Ammon's horn (tissue), 1 donor: Measurements from ENCODE around the gene C1QTNF9.
"Not testable (repeated sequence)": the region's sequence is repeated elsewhere in the genome, so short reads cannot be mapped to it uniquely, and the experiment has no call there.

Experiments used
- DNase-seq: peaks from one replicate; pipeline ENCODE4 v3.0.0-alpha.2; 2016; ENCODE audit warnings: low spot score

The C1QTNF9 gene

DNA sequence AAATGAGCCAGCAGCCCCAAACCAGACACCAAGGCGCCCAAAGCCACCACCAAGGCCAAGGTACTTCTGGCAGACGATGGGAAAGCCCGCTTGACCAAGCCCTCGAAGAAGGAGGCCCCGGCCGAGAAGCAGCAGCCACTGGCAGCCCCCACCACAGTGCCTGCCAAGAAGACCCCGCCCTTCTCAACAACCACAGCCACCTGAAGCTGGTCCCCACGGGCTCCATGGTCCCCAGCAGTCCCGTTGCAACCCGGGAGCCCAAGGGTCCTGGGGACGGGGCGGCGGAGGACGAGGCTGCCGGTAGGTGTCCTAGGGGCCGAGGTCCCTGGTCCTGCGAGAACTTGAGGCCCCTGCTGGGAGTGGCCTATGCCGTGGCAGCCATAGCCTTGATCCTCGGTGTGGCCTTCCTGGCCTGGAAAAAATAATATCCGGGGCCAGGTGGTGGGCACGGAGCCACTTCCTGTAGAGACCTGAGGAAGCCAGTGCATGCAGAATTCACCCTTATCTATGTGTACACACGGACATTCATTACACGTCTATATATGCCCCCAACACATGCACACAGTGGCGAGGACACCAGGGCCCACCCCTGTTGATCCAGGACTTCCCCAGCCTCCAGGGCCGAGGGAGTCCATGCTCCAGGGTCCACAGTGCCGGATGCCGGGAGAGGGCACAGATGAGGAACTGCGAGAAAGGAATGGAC is 13.8 kb downstream of the C1QTNF9 start:
- DNase-seq = no peak

DNA sequence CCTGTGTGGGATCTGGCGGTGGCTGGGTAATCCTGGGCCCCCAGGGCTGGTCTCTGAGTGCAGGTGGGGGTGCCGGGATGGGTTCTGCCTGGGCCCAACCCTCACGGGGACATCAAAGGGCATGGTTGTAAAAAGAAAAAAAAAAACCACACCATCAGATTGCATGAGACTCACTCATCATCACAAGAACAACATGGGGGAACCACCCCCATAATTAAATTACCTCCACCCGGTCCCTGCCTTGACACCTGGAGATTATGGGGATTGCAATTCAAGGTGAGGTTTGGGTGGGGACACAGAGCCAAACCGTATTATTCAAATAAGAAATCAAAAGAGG is 14.3 kb downstream of the C1QTNF9 start:
- DNase-seq = no peak

DNA sequence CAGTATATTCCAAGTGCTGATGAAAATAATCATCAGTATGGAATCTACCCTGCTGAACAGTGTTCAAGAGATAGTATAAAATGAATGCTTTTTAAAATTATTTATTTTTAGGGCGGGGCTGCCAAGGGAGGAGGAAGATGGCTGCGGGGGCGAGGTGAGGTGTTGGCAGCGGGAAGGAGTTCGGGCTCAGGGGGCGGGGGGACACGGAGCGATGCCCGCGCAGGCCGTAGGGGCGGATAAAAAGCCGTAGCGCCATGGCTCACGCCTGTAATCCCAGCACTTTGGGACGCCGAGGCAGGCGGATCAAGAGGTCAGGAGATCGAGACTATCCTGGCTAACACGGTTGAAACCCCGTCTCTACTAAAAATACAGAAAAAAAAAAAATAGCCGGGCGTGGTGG is 18.2 kb downstream of the C1QTNF9 start:
- DNase-seq = not testable (repeated sequence)

DNA sequence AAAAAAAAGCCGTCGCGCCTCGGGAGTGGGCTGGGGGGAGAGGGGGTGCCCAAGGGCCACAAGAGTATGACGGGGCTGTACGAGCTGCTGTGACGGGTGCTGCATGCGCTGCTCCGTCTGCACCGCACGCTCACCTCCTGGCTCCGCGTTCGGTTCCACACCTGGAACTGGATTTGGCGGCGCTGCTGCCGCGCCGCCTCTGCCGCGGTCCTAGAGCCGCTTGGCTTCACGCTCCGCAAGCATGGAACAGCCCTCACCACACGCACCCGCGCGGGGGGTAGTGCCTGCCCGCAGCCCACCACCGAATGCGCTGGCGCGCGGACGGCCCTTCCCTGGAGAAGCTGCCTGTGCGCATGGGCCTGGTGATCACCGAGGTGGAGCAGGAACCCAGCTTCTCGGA is 18.8 kb downstream of the C1QTNF9 start:
- DNase-seq = no peak

DNA sequence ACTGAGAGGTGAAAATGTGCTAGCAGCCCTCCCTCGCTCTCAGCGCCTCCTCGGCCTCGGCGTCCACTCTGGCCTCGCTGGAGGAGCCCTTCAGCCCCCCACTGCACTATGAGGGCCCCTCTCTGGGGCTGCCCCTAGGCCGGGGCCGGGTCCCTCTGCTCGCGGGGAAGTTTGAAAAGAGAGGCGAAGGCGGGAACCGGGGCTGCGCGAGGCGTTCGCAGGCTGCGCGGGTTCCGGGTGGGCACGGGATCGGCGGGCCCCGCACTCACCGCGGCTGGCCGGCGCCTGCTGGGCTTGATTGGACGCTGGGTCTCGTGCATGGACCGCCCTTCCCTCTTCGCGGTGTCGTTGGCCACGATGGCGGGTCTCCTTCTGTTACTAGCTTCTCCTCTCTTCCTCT is 29.3 kb downstream of the C1QTNF9 start:
- no peak for DNase-seq

DNA sequence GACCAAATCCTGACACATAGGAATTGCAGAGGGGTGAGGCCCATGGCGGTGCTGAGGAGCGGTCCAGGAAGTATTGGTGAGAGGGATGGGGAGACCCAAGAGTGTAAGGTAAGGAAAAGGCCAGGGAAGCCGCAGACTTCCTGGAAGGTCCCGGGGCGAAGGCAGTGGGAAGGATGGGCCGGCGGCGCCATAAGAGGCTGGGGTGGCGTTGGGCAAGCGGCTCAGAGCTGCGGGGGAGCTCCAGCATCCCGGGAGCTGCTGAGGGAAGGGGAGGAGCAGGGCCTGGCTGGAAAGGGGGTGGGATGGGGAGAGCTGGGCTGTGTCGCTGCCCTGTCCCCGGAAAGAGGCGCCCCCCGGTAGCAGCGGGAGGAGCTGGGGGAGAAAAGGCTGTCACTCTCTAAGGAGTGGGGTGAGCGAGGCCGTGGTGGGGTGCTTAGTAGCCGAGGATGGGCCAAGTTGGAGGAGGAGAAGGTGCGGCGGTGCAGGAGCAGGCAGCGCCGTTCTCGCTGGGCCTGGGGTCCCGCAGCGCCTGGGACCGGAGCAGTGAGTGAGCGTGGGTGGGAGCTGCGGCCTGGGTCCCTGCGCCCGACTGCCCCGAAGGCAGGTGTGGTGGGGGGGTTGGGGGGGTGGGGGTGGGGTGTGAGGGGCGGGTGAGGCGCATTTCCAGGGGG is 30.7 kb downstream of the C1QTNF9 start:
- no peak for DNase-seq

DNA sequence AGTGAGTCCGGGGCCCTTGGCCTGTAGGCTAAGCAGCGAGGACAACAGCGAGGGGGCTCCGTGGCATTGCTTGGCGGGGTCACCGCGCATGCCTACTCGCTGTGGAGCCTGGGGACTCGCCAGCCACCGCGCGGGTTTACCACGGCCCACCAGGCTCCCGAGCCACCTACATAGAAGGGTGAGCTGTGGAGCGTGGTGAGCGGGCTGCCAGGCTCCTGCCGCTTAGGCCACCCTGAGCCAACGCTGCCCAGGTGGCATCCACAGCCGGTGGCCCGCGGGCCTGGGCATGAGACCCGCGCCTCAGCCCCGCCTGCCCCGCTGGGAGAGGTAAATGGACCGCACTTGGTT is 31.2 kb downstream of the C1QTNF9 start:
- DNase-seq = no peak

DNA sequence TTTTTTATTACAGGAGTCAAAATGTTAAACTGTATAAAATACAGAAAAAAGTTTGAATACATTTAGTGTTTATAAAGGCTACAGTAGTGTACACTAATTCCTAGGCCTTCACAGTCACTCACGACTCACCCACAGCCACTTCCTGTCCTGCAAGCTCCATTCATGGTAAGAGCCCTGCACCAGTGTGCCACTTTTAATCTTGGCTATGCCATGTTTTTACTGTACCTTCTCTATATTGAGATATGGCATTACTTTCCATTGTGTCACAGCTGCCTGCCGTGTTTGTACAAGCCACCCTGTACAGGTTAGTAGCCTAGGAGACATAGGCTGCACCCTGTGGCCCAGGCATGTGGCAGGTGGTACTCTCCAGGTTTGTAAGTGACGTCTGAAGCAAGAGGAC is 32.1 kb downstream of the C1QTNF9 start:
- no peak for DNase-seq

DNA sequence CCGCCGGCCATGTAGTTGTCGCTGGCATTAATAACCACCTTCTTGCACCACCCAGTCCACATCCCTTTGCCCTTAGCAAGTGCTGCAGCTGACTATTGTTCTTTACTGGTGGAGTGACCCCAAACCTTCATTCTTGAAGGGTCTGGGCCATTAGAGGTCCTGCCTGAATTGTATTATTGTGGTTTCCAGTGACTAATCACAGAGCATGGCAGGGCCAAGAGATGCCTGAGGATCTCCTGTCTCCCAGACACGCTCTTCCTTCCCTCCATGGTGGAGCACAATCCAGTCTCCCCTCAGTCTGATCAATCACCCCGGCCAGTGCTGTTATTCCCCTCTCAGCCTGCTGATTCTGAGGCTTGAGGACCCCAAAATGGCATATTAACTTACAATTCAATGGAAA is 39.0 kb downstream of the C1QTNF9 start:
- DNase-seq = no peak

DNA sequence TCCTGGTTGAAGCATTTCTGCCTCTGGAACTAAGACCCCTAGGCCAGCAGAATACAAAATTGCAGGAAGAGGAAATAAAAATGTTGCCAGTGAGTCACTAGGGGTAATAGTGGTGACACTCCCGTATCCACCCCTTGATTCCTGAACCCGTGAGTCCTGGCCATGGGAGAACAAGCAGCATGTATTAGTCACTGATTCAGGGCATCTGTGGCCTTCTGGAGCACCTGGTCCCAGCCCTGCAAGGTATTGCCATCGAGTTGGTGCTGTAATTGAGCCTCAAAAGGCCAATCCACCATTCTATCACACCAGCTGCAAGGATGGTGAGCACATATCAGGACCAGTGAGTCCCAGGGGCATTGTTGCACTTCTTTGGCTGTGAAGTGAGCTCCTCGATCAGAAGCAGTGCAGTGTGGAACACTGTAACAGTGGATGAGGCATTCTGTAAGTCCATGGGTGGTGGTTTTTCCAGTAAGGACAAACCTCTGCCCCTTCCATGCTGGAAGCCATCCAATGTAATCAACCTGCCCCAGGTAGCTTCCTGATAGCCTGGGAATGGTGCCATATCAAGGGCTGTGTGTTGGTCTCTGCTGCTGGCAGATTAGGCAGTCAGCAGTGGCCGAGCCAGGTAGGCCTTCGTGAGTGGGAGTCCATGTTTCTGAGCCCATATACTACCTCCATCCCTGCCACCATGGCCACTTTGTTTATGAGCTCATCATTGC is 39.6 kb downstream of the C1QTNF9 start:
- no peak for DNase-seq

DNA sequence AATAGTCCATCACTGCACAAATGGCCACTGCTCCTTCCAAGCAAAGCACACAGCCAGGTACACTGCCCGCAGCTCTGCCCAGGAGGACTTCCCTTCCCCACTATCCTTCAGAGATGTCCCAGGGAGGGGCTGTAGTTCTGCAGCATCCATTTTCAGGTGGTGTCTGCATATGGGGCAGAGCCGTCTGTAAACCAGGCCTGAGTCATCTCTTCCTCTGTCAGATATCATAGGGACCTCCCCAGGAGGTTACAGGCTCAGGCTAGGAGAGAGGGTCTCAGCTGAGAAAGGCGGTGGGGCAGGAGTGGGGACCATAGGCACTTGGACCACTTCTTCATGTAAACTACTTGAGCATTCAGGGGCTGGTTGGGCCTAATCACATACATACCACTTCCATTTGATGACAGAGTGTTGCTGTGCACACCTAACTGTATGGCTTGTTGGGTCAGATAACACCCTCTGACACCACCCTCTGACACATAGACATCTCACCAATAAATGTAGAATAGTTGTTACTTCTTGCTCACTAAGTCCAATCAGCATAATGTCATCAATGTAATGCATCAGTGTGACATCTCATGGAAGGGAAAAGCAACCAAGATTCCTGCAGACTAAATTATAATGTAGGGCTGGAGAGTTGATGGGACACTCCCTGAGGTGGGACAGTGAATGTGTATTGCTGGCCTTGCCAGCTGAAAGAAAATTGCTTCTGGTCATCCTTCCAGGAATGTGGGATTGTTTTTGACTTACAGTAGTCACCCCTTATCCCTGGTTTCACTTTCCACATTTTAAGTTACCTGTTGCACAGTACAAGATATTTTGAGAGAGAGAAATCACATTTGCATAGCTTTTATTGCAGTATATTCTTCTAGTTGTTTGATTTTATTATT is 40.6 kb downstream of the C1QTNF9 start:
- DNase-seq = not testable (repeated sequence)

DNA sequence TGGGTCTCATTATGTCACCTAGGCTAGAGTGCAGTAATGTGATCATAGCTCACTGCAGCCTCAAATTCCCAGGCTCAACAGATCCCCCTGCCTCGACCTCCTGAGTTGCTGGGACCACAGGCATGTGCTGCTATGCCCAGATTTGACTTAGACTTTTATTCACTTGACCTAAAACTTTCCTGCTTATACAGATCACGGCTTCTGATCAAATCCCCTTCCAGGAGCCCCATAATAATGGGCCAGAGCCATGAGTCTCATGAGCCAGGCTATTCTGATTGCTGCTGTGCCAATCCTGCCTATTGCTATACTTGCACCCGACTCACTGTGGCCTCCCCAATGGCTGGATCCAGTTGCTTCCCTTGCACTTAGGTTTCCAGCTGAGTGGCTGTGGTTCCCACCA is 42.0 kb downstream of the C1QTNF9 start:
- no peak for DNase-seq

DNA sequence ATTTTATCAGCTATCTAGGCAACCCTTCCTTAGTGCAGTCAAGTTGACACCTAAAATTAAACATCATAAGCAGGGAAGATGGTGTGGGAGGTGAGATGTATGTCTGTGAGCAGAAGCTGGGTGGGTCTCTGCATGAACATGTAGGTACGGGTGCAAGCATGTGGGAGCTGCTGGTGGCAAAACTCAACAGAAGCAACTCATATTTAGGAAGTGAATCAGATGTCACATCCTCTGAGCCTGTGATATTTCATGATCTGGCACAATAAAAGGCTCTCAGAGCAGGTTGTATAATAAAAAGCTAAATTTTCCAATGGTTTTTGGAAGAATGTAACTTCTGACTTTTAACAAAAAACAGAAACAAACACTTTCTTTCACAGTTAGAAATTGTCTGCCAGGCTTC is 44.4 kb downstream of the C1QTNF9 start:
- DNase-seq = no peak

DNA sequence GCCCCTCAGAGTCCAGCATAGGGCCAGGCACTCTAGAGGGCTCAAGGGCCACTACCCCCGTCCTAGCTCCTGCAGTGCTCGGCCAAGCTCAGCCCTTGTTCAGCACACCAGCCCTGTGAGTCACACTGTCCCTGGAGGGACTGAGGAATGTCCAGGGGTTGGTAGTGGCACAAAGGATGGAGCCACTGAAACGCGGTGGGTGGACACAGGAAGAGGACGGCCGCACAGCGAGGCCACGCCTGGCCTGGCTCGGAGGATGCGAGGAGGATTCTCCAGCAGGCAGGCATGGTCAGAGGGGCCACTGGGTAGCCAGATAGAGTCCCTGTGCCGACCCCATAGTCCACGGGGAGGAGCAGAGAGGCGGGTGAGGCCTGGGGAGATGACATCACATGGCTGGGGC is 45.7 kb downstream of the C1QTNF9 start:
- no peak for DNase-seq

DNA sequence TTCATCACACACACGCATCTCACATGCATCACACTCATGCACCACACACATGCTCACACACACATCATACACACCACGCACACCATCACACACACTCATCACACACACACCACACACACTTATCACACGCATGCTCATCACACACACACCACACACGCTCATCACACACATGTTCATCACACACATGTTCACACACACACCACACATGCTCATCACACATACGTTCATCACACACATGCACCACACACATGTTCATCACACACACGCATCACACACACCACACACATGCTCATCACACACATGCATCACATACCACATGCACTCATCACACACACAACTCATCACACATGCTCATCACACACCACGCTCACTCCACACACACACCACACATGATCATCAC is 46.9 kb downstream of the C1QTNF9 start:
- DNase-seq = no peak

DNA sequence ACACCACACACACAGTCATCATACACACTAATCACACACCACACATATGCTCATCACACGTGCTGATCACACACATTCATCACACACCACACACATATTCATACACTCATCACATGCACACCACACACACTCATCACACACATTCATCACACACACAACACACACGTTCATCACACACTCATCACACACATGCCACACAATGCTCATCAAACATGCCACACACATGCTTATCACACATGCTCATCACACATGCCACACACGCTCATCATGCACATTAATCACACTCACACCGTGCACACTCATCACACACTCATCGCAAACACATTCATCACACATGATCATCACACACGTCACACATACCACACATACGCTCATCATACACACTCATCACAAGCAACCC is 47.5 kb downstream of the C1QTNF9 start:
- DNase-seq = no peak

DNA sequence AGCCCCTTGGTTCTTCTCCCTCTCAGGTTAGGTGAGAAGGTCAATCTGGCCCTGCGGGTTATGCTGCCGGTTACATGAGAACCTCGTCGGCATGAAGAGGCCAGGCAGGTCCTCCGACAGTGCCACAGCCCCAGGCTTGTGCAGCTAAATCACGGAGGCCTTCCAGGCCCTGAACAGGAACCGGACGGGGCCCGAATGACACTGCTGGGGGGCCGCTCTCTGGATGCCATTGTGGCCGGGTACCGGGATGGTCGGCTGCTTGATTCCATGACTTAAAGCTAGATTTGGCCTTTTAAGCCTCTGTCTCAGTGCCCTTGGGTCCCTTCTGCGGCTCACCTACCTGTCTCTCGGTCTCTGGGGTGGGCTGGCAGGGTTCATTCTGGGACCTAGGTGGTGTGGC is 48.4 kb downstream of the C1QTNF9 start:
- no peak for DNase-seq

DNA sequence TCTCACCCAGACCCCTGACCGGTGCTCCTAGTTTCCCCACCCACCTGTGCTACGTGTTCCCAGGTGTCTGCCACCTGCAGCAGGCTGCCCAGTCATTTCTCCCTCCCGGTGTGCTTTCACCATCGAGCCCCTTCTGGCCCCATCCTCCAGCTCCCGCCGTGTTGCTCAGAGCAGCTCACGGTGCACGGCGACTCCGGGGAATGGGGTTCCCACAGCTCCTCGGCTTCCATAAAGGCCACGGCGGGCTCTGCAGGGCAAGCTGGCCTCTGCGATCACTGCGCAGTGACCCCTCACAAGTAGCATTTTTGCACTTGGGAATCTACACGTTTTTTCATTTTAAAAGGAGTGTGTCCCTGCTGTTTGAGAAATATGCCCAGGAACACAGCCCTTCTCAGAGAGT is 49.5 kb downstream of the C1QTNF9 start:
- not testable (repeated sequence) for DNase-seq

DNA sequence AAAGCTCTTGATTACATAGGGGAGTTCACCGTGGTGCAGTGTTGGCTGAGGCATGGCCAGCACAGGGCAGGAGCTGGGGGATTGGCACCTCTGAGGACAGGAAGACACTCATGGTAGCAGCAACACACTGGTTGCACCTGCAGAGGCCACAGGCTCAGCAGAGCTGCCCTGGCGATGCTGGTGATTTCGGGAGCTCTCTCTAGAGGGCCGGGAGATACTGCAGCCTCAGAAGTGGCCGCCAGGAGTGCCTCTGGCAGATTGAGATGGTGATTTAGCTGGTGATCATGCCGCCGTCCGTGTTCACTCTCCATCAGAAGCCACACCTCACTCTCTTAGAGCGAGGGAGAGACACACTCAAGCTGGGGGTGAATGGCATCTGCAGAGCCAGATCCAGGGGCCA is 49.9 kb downstream of the C1QTNF9 start:
- not testable (repeated sequence) for DNase-seq

DNA sequence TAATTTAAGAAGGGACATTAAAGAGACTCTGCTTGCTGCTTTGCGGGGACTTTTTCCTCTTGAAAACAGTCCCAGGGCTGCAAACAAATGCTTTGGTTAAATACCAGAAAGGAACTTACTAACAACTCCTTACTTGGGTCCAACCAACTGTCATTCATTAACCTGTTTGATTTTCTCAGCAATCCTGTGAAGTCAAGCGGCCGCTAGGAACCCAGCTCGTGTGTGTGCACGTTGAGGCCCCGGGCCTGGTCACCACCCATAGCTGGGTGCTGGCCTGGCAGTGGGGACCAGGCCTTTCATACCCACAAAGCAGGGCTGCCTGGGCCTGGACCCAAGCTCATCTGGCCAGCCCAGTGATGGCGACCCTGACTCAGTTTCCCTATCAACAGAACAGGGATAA is 50.7 kb downstream of the C1QTNF9 start:
- DNase-seq = no peak

DNA sequence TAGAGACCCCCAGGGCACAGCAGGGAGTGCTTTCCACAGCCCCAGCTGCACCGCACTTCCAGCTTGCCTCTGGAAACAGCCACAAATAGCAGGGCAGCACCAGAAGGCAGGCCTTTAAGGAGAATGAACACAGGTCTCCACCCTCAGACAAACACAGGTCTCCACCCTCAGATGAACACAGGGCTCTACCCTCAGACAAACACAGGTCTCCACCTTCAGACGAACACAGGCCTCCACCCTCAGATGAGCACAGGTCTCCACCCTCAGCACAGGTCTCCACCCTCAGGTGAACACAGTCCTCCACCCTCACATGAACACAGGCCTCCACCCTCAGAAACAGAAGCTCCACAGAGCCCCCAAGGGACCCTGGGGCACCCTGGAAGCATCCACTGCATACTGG is 51.7 kb downstream of the C1QTNF9 start:
- no peak for DNase-seq

DNA sequence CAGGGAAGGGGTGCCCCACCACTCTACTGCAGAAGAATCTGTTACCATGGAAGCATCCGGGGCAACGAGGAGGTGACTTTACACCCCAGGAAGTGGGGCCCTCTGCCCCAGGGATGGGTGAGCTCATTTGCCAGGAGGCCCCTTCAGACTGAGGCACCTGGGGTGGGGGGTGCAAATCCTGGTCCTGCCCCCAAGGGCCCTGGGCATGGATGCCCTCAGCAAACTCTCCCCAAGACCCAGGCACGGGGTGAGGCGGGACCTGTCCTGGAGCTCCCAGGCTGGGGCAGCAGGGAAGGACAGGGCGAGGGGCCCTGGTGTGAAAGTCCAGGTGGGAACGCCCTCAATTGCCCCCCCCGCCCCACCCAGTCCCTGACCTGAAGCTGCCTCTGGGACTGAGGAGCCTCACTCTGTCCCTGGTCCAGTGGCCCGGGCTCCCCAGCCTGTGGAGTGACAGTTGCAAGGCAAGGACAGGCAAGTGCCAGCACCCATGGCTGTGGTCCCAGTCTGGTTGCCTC is 52.5 kb downstream of the C1QTNF9 start:
- no peak for DNase-seq
